ENCODE measurements around the gene TTPAL.

DNA sequence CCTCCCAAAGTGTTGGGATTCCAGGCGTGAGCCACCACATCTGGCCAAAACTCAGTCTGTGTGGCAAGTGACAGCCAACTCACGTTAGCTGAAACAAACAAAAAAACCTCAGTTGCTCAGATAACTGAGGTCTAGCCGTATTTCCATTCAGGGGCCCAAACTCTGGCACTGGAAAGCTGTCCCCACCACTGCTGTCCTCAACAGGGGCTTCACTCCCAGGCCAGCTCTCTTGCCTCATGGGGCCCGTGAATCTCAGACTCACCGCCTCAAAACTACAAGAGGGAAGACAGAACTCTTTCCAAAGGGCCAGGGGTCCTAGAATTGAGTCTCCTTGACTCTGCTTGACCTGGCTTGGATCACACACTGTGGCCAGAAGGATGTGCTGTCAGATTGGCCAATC lies 7.4 kb downstream of the TTPAL start:
- TF ChIP-seq POLR2A (IDR thresholded peaks at IDR 0.05), result no peak
- TF ChIP-seq, protein P1, sequence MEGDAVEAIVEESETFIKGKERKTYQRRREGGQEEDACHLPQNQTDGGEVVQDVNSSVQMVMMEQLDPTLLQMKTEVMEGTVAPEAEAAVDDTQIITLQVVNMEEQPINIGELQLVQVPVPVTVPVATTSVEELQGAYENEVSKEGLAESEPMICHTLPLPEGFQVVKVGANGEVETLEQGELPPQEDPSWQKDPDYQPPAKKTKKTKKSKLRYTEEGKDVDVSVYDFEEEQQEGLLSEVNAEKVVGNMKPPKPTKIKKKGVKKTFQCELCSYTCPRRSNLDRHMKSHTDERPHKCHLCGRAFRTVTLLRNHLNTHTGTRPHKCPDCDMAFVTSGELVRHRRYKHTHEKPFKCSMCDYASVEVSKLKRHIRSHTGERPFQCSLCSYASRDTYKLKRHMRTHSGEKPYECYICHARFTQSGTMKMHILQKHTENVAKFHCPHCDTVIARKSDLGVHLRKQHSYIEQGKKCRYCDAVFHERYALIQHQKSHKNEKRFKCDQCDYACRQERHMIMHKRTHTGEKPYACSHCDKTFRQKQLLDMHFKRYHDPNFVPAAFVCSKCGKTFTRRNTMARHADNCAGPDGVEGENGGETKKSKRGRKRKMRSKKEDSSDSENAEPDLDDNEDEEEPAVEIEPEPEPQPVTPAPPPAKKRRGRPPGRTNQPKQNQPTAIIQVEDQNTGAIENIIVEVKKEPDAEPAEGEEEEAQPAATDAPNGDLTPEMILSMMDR (IDR thresholded peaks at IDR 0.05), result no peak

Measured in gastroesophageal sphincter (tissue), 3 donors.